ENCODE measurements around the gene C19orf38. TPM values are rescaled to one million over a fixed set of nuclear protein-coding genes. Genes with fewer than 3 reads are reported as not detected.

The C19orf38 gene
- total RNA-seq, 1 experiment from 2014 or later: not detected

GRCh38 chr19:10885201-10886169, 37.3 kb downstream of the C19orf38 start:
- TF ChIP-seq CTCF (conservative IDR thresholded peaks at IDR 0.05): no peak
- Histone ChIP-seq H3K4me2 (ENCODE audit: insufficient read depth, insufficient read length, low read length) (no peak overlapping the region), H3K56ac (ENCODE audit: insufficient read length, low read depth, low read length) (no peak overlapping the region), H3K27me3 (ENCODE audit: insufficient read depth, low read length) (no peaks in the 10 kb centered on the region), H2BK12ac (ENCODE audit: insufficient read length, low read depth, low read length) (no peak overlapping the region), H2AK5ac (ENCODE audit: insufficient read length, low read length) (no peak overlapping the region), H4K91ac (ENCODE audit: insufficient read length, low read depth, low read length) (no peak overlapping the region), H2AFZ (ENCODE audit: low read length) (no peak overlapping the region), H3K14ac (ENCODE audit: insufficient read depth, low read length) (no peak overlapping the region; the same call in 1 of the 2 replicates), H3K4ac (ENCODE audit: low read depth, low read length) (no peak overlapping the region), H3K9ac (ENCODE audit: extremely low read depth, insufficient read length, low read length) (no peak overlapping the region), H2BK120ac (ENCODE audit: low read depth, low read length, poor library complexity, severe bottlenecking) (no peak overlapping the region), H3K9me3 (ENCODE audit: control insufficient read depth, low read depth, low read length) (no peaks in the 10 kb centered on the region), H3K79me1 (ENCODE audit: insufficient read depth, low read depth, low read length, poor library complexity, severe bottlenecking) (peaks cover 1% of the 10 kb centered on the region), H3T11ph (ENCODE audit: low read length) (no peak overlapping the region), H3K18ac (ENCODE audit: insufficient read length, low read depth, low read length) (no peak overlapping the region), H3K23ac (ENCODE audit: insufficient read length, low read depth, low read length) (no peak overlapping the region), H3K4me1 (ENCODE audit: insufficient read depth, low read length) (peaks cover 24% of the 10 kb centered on the region; the same call in 1 of the 2 replicates), H3K23me2 (ENCODE audit: insufficient read length, low read depth, low read length, poor library complexity, severe bottlenecking) (no peaks in the 10 kb centered on the region), H2BK15ac (ENCODE audit: low read depth, low read length) (no peak overlapping the region), H4K20me1 (ENCODE audit: control insufficient read depth, insufficient read depth, insufficient read length) (peaks cover 3% of the 10 kb centered on the region), H3K79me2 (ENCODE audit: insufficient read depth, low read length) (peaks cover 17% of the 10 kb centered on the region; the same call in 1 of the 2 replicates), H4K5ac (ENCODE audit: insufficient read length, low read depth, low read length) (no peak overlapping the region), H2BK5ac (ENCODE audit: insufficient read length, low read length) (no peak overlapping the region), H3K27ac (ENCODE audit: insufficient read length, low read depth, low read length) (no peak overlapping the region), H4K8ac (replicated peaks; ENCODE audit: insufficient read length, low read depth, low read length) (no peak overlapping the region), H2BK20ac (ENCODE audit: low read depth, low read length, poor library complexity, severe bottlenecking) (no peak overlapping the region)
- Mint-ChIP-seq H3K9me3 (no peaks in the 10 kb centered on the region), H3K36me3 (ENCODE audit: insufficient read depth in 1 of 3, low read depth in 3 of 3) (peaks cover 0 to 6% (median 0%) of the 10 kb centered on the region in 3 experiments; a peak in 2 of 7 replicates), H3K4me1 (peaks cover 54 to 69% of the 10 kb centered on the region in 2 experiments), H3K4me3 (peak overlapping the region in 1 of 2 experiments; percentile 30; a peak in 3 of 5 replicates), H3K27ac (peak overlapping the region; percentile 81 to 99 (median 95)), H3K27me3 (ENCODE audit: low read depth) (no peaks in the 10 kb centered on the region)
- DNase-seq: peak; percentile 29
- WGBS (ENCODE audit: extremely low coverage, insufficient read length, low lambda C conversion rate): no CpG with 5 or more reads among the region's 20 CpGs
